ENCODE measurements around the gene BICRAL.

Gene BICRAL

GRCh38 chr6:42877695-42878094 lies 95.8 kb downstream of the BICRAL start:
- TF ChIP-seq TEAD4 (IDR thresholded peaks at IDR 0.05) (no peak), EP300 (IDR thresholded peaks at IDR 0.05; ENCODE audit: borderline replicate concordance) (no peak), RAD21 (IDR thresholded peaks at IDR 0.05; ENCODE audit: low read depth) (no peak), EGR1 (IDR thresholded peaks at IDR 0.05) (no peak), TAF1 (IDR thresholded peaks at IDR 0.05; ENCODE audit: low read depth) (no peak), REST (IDR thresholded peaks at IDR 0.05; ENCODE audit: low read depth) (no peak), TCF12 (IDR thresholded peaks at IDR 0.05; ENCODE audit: low read depth) (no peak), YY1 (IDR thresholded peaks at IDR 0.05; ENCODE audit: low read depth) (no peak), USF1 (IDR thresholded peaks at IDR 0.05) (no peak), MAX (IDR thresholded peaks at IDR 0.05) (no peak), CEBPB (IDR thresholded peaks at IDR 0.05) (no peak), NFIC (IDR thresholded peaks at IDR 0.05) (no peak), FOXM1 (IDR thresholded peaks at IDR 0.05; ENCODE audit: borderline replicate concordance, low read depth) (no peak), CREB1 (IDR thresholded peaks at IDR 0.05; ENCODE audit: low read depth) (no peak), ZBTB7A (IDR thresholded peaks at IDR 0.05; ENCODE audit: low read depth) (no peak)

- TF ChIP-seq ZBTB7A (IDR thresholded peaks at IDR 0.05; ENCODE audit: low read depth) (no peak), NFIC (IDR thresholded peaks at IDR 0.05) (no peak), REST (IDR thresholded peaks at IDR 0.05; ENCODE audit: low read depth) (0 out of 2 replicates have a peak, but pooled peaks have one; percentile 9), EGR1 (IDR thresholded peaks at IDR 0.05) (peak; percentile 3; the same call in 1 of the 2 replicates), TAF1 (IDR thresholded peaks at IDR 0.05; ENCODE audit: low read depth) (peak; percentile 95), FOXM1 (IDR thresholded peaks at IDR 0.05; ENCODE audit: borderline replicate concordance, low read depth) (peak; percentile 29; the same call in 1 of the 2 replicates), USF1 (IDR thresholded peaks at IDR 0.05) (peak; percentile 82), TCF12 (IDR thresholded peaks at IDR 0.05; ENCODE audit: low read depth) (peak; percentile 42; the same call in 1 of the 2 replicates), YY1 (IDR thresholded peaks at IDR 0.05; ENCODE audit: low read depth) (peak; percentile 91), MAX (IDR thresholded peaks at IDR 0.05) (peak; percentile 91), CREB1 (IDR thresholded peaks at IDR 0.05; ENCODE audit: low read depth) (peak; percentile 83), TEAD4 (IDR thresholded peaks at IDR 0.05) (0 out of 2 replicates have a peak, but pooled peaks have one; percentile 3), RAD21 (IDR thresholded peaks at IDR 0.05; ENCODE audit: low read depth) (no peak)
Observed at GRCh38 chr6:42879372-42880239, 97.8 kb downstream of the BICRAL start, which contains the start of gene RPL7L1. RPL7L1 (plus strand) TSS chr6:42879616; CDS start chr6:42879911, 295 bp downstream.

GRCh38 chr6:42885702-42886101 lies 103.8 kb downstream of the BICRAL start:
- TF ChIP-seq CEBPB (IDR thresholded peaks at IDR 0.05) (no peak), TAF1 (IDR thresholded peaks at IDR 0.05; ENCODE audit: low read depth) (no peak), MAX (IDR thresholded peaks at IDR 0.05) (no peak), EGR1 (IDR thresholded peaks at IDR 0.05) (no peak), YY1 (IDR thresholded peaks at IDR 0.05; ENCODE audit: low read depth) (no peak), TCF12 (IDR thresholded peaks at IDR 0.05; ENCODE audit: low read depth) (no peak), FOXM1 (IDR thresholded peaks at IDR 0.05; ENCODE audit: borderline replicate concordance, low read depth) (no peak), CREB1 (IDR thresholded peaks at IDR 0.05; ENCODE audit: low read depth) (no peak), TEAD4 (IDR thresholded peaks at IDR 0.05) (no peak)

GRCh38 chr6:42889815-42890214 lies 108.0 kb downstream of the BICRAL start:
- TF ChIP-seq EP300 (IDR thresholded peaks at IDR 0.05; ENCODE audit: borderline replicate concordance), result no peak
- TF ChIP-seq USF1 (IDR thresholded peaks at IDR 0.05), result no peak
- TF ChIP-seq CREB1 (IDR thresholded peaks at IDR 0.05; ENCODE audit: low read depth), result no peak
- no peak for TF ChIP-seq EGR1 (IDR thresholded peaks at IDR 0.05)
